Left cardiac atrium (tissue), 4 donors: ENCODE data around the gene ZNF747. TPM values are rescaled to one million over a fixed set of nuclear protein-coding genes. Genes with fewer than 3 reads are reported as not detected.
"Not testable (repeated sequence)": the region's sequence is repeated elsewhere in the genome, so short reads cannot be mapped to it uniquely, and the experiment has no call there.

Experiments used
- ATAC-seq, 2 donors: fragments of 200-7000 bp; cut with Tn5 transposase; one replicate each; pipeline ENCODE4 v1.9.1; 2020; ENCODE audit warnings: mild to moderate bottlenecking in 2 of 2, moderate library complexity in 2 of 2
- DNase-seq: peaks from one replicate; pipeline ENCODE4 v3.0.0-alpha.2; 2020
- intact Hi-C, 2 donors: fragments of 100-400 bp; cut with DNase I; formaldehyde crosslinking; loops; one replicate each; pipeline versions ENCODE4 v1.14.1 to v1.15.1; 2022 to 2023
- total RNA-seq, 2 donors: library from RNA; stranded (reverse); fragmentation: NEBNext Ultra II Directional; extraction: Animal tissue kit (Norgen Biotek cat#: 25700); gene quantifications; one replicate each; pipeline ENCODE4 v1.2.1, GENCODE V29; 2021
- donor health status: DM: no; HTN: yes; CAD: no.
- donor health status: DM: no; HTN: yes; CAD: no; lungs with severe emphysema.
- donor health status: DM: yes; HTN: yes; CAD: no.
- donor health status: Dilated cardiomyopathy.

The ZNF747 gene
- total RNA-seq, 2 donors from 2014 or later = 8.0 to 8.2 TPM

DNA sequence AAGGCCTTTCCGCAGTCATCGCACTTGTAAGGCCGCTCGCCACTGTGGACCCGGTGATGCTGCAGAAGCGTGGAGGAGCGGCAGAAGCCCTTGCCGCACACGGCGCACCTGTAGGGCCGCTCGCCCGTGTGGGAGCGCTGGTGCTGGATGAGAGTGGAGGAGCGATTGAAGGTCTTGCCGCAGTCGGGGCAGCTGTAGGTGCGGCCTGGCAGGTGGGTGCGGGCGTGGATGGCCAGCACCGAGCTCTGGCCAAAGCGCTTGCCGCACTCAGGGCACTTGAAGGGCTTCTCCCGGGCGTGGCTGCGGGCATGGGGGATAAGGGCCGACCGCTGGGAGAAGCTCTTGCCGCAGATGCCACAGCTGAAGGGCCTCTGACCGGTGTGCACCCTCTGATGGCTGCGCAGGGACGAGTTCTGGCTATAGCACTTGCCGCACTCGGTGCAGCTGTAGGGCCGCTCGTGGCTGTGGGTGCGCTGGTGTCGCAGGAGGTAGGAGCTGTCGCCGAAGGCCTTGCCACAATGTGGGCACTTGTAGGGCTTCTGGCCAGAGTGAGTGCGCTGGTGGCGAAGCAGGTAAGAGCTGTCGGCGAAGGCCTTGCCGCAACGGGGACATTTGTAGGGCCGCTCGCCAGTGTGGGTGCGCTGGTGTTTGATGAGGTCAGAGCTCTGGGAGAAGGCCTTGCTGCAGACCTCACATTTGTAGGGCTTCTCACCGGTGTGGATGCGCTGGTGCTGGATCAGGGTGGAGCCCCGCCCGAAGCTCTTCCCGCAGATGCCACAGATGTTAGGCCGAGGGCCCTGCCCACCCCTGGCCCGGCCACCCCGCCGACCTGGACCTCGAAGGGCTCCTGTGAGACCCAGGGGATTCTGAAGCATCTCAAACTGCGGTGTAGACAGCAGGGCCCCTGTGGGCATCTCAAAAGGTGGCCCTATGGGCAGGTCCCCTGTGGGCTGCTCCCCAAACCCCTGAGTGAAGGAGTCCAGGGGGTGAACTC is 9.8 kb downstream of the ZNF747 start:
- DNase-seq (no peak), ATAC-seq (no peak)

DNA sequence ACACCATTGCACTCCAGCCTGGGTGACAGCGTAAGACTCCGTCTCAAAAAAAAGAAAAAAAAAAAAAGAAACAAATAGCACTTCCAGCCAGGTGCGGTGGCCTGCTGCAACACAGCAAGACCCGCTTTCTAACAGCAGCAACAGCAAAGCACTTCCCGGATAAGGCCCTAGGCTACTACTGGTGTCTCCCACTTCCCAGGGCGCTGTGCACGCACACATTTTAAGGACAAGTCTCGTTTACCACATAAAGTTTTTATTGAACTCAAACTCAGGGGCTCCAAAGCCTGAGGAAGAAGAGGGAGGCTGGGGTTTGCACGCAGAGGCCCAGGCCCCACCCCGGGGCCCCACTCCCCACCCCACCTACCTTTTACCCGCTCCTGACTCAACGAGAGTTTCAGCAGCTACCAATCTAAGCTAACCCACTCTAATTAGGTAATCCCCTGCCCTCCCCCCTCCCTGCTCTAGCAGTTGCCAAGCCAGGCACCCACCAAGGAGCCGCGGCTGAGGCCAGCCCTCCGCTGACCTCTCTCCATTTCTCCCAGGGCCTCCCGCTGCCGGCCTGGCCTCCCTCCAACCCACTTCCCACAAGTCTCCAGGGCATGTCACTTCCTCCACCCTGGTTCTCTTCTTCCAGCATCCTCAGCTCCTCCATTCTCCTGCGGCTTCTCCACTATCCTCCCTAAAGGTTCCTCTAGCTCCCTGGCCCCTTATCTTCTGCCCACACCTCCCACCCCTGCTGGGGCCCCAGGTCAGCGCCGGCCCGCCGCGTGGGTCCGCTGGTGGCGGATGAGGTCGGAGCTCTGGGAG is 10.7 kb downstream of the ZNF747 start:
- intact Hi-C loops = no loop called here
- DNase-seq (peak; percentile 51), ATAC-seq (no peak)

More for the DNA sequence above, 9.8 kb downstream of the ZNF747 start:
- intact Hi-C loops = loop anchor here in 1 of 2 donors (5.0 kb wide), 2 partner anchors 47 to 78 kb away; partner anchors contain the start of genes SEPHS2 and ZNF688

DNA sequence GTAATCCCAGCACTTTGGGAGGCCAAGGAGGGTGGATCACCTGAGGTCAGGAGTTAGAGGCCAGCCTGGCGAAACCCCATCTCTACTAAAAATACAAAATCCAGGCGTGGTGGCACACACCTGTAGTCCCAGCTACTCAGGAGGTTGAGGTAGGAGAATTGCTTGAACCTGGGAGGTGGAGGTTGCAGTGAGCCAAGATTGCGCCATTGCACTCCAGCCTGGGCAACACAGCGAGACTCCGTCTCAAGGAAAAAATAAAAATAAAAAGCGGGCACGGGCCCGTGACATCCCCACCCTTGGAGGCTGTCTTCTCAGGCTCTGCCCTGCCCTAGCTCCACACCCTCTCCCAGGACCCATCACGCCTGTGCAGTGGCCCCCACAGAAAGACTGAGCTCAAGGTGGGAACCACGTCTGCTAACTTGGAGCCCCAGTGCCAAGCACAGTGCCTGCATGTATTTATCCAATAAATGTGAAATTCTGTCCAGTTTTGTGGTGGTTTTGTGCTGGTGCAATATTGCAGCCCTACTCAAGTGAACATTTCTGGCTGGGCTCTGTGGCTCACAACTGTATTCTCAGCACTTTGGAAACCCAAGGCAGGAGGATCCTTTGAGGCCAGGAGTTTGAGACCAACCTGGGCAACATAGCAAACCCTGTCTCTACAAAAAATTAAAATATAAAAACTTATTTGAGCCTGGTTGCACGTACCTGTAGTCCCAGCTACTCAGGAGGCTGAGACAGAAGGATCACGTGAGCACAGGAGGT is 11.8 kb downstream of the ZNF747 start:
- ATAC-seq, intact Hi-C loops, DNase-seq: not testable (repeated sequence)

DNA sequence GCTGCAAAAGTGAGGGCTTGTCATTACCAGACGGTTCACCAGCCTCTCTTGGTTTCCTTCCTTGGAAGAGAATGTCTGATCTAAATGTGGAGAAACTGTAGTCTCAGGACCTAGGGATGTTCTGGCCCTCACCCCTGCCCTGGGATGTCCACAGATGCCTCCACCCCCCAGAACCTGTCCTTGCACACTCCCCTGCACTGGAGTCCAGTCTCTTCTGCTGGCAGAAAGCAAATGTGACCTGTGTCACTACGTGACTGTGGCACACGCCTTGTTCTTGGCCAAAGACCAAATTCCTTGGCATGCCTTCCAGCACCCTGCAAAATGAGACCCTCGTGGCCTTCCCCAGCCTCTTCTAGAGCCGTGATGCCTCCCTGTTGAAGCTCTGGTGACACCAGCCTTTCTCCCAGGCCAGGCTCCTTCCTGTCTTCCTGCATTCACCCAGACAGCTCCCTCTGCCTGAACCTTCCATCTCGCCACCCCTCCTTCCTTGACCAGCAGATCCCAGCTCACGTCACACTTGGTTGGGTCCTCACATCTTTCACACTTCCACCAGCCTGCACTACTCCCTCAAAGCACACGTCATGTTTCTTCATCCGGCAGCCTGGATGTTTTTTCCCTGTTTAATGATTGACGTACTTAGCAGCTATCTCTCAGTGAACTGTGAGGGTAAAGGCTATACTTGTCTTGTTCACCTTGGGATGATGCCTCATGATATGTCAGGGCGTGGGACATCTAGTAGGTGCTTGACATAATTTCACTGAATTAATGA is 12.6 kb downstream of the ZNF747 start:
- intact Hi-C loops = no loop called here
- DNase-seq (no peak), ATAC-seq (no peak)

DNA sequence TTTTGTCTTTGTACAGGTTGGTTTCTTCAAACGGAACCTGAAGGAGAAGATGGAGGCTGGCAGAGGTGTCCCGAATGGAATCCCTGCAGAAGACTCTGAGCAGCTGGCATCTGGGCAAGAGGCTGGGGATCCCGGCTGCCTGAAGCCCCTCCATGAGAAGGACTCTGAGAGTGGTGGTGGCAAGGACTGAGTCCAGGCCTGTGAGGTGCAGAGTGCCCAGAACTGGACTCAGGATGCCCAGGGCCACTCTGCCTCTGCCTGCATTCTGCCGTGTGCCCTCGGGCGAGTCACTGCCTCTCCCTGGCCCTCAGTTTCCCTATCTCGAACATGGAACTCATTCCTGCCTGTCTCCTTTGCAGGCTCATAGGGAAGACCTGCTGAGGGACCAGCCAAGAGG is 13.2 kb downstream of the ZNF747 start:
- DNase-seq (no peak), ATAC-seq (no peak)
- intact Hi-C loops = no loop called here

DNA sequence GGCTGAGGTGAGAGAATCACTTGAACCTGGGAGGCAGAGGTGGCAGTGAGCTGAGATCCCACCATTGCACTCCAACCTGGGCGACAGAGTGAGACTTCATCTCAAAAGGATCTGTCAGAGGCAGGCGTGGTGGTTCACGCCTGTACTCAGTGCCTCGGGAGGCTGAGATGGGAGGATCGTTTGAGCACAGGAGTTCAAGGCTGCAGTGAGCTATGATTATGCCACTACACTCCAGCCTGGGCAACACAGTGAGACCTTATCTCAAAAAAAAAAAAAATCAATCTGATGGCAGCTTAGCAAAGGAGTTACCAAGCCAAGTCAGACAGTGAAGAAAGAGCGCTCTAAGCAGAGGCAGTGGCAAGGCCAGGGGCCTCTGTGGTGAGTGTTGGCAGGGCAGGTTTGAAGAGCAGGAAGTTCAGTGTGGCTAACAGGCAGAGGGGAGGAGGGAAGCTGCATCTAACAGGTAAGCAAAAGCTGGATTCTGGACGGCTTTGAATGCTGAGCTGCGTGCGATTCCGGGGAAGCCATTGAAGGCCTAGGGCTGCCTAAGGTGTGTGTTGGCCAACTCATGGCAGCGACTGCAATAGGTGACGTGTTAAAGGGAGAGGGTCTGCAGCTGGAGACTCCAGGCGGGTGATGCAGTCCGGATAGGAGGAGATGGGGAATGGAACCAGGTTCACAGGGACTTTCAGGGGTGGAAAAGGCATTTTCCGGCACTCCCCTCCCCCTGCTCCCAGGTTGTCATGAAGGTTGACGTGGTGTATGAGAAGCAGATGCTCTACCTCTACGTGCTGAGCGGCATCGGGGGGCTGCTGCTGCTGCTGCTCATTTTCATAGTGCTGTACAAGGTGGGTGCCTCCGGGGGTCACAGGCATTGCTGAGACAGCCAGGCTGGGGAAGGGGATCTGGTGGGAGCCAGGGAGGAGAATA is 15.3 kb downstream of the ZNF747 start:
- intact Hi-C loops = loop anchor here in 1 of 2 donors (10.0 kb wide), 1 partner anchor 55 kb away; no protein-coding TSS in a partner anchor
- DNase-seq (no peak), ATAC-seq (no peak)

DNA sequence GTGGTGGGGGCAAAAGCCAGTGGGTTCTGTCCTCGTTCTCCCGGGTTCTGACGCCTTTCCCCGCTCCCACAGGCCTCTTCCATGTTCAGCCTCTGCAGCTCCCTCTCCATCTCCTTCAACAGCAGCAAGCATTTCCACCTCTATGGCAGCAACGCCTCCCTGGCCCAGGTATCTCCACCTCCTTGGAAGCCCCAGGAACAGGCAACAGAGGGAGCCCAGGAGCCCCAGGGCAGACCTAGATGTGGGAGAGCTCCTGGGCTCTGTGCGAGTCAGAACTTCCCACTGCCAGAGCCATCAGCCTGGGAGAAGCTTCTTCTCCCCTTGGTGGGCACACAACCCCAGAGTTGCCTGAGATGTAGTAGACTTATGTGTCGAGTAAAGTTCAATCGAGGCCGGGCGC is 16.1 kb downstream of the ZNF747 start:
- ATAC-seq (no peak), DNase-seq (no peak)
- intact Hi-C loops = loop anchor here in 1 of 2 donors (10.0 kb wide), 1 partner anchor 54 kb away; no protein-coding TSS in a partner anchor

DNA sequence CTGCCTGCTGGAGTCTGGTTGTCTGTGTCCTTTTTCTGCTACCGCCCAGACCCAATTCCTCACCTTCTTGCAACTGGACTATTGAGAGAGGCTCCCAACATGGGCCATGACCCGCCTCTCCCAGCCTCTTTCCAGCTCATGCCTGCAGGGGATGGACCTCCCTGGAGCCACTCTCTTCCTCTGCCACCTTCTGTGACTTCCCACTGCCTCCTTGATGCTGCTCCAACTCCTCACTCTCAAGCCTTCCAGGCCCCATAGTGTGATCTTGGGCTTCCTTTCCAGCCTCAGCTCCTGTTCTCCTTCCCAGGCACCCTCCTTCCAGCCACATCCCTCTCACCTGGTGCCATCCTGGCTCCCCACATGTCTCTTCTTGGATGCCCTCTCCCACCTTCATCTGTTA is 19.4 kb downstream of the ZNF747 start:
- DNase-seq = no peak
- no peak for ATAC-seq
- intact Hi-C loops = loop anchor here in 1 of 2 donors (10.0 kb wide), 1 partner anchor 50 kb away; no protein-coding TSS in a partner anchor

DNA sequence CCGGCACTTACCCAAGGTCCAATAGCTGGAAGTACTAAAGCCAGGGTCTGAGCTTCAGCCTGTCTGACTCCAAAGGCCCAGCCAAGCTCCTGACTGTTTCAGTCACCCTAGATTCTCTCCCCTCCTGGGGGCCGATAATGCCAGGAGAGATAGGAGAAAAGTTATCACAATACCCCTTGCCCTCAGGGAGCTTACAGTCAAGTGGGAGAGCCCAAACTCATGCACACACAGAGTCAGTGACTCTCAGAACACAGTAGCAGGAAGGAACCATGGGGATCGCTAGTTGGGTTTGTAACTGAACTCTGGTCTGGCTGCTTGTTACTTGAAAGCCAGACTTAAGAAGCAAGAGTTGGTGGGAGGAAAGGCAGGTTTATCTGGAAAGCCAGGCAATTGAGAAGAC is 23.1 kb downstream of the ZNF747 start:
- intact Hi-C loops = loop anchor here in 1 of 2 donors (10.0 kb wide), 1 partner anchor 47 kb away; no protein-coding TSS in a partner anchor
- ATAC-seq (no peak), DNase-seq (no peak)

DNA sequence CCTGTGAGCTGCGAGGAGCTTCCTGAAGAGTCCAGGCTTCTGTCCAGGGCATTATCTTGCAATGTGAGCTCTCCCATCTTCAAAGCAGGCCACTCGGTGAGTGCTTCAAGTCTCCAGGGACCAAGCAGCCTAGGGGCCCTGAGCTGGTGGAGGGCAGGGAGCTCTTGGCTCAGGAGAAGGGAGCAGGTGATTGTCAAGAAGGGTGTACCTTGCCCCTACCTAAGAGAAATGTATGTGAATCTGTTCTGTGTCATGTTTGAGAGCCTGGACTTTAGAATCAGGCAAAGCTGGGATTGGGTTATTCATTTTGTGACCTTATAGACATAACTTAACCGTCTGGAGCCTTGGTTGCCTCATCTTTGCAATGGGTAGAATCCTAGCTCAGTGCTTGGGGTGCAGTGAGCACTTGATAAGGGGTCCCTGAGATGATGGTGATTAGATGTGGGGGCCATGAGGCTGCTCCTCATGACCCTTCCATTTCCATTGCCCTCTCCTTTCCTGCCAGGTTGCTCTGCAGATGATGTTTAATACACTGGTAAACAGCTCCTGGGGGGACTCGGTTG is 24.2 kb downstream of the ZNF747 start:
- no peak for DNase-seq
- no peak for ATAC-seq
- intact Hi-C loops = loop anchor here in 1 of 2 donors (10.0 kb wide), 1 partner anchor 46 kb away; no protein-coding TSS in a partner anchor

DNA sequence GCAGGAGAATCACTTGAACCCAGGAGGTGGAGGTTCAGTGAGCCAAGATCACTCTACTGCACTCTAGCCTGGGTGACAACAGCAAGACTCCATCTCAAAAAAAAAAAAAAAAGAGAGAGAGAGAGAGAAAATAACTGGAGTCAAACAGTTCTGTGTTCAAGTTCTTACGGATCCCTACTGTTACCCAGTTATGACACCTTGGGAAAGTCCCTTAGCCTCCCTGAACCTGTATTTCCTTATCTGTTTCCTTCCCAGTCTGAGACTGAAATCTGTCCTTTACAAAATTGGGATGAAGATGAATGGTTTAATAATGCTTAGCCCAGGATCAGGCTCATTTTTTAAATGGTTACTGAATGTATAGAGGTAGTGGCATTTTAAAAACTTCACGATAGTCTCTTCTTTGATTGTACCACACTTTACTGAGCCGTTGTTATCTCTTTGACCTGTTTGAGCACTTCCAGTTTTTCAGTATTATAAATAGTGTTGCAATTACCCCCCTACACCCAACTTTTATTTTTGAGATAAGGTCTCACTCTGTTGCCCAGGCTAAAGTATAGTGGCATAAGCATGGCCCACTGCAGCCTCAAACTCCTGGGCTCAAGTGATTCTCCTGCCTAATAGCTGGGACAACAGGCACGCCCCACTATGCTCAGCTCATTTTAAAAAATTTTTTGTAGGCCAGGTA is 25.4 kb downstream of the ZNF747 start:
- ATAC-seq = no peak
- no peak for DNase-seq
- intact Hi-C loops = no loop called here

DNA sequence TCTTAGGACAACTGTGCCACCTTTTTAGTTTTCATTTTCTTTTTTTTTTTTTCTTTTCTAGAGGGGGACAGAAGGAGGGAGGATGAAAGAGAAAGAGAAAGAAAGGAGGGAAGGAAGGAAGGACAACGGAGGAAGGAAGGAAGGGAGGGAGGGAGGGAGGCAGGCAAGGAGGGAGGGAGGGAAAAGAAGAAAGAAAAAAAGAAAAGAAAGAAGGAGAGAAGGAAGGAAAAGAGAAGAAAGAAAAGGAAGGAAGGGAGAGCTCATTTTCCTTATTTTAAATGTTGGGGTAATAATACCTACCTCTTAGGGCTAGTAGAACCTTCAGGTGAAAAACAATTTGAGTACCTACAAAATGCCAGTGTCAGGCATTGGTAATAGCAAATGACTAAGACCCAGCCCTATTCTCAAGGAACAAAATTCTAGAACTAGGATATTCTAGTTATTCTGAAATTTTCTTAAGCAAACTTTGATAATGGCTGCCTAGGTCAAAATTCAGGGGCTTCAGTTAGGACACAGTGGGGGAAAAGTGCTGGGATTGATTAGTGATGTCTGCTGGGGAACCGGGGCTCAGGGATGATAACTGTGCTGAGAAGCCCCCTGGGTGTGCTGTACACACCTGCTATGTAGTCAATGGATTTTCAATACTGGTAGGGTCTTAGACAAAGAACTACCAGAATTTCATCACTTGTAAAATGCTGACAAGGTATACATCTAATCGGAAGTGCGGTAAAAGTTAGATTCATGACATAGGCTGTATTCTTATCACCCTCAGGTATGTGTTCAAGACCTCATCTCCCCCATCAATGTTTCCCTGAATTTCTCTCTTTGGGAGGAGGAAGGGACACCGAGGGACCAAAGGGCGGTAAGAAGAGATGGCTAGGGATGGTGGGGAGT is 31.0 kb downstream of the ZNF747 start:
- ATAC-seq (no peak), DNase-seq (no peak)
- intact Hi-C loops = no loop called here

DNA sequence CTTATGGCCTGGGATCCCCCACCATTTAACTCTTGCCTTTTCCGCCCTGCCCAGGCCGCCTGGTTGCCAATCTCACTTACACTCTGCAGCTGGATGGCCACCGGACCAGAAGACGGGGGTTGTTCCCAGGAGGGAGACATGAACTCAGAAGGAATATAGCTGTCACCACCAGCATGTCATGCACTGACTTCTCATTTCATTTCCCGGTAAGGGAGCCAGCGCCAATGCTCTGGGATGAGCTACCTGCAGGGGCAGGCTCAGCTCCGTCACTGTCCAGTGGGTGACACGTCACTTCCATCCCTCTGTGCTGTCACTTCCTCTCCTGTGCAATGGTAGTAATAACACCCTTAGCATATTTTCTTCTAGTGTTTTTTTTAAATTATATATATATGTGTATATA is 35.4 kb downstream of the ZNF747 start:
- intact Hi-C loops = no loop called here
- no peak for DNase-seq
- peak in 1 of 2 donors; percentile 63 for ATAC-seq

DNA sequence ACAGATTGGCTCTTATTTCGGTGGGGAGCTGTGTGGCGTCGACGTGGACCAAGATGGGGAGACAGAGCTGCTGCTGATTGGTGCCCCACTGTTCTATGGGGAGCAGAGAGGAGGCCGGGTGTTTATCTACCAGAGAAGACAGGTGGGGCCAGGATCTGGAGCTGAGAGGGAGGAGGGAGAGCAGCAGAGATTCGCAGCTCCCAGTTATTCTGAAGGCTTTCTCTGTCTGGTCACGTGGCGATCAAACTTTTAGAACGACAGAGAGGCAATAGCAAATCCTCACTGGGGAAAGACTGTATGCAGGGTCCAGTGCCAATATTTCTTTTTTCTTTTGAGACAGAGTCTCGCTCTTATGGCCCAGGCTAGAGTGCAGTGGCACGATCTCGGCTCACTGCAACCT is 39.9 kb downstream of the ZNF747 start:
- DNase-seq (no peak), ATAC-seq (no peak)
- intact Hi-C loops = no loop called here

DNA sequence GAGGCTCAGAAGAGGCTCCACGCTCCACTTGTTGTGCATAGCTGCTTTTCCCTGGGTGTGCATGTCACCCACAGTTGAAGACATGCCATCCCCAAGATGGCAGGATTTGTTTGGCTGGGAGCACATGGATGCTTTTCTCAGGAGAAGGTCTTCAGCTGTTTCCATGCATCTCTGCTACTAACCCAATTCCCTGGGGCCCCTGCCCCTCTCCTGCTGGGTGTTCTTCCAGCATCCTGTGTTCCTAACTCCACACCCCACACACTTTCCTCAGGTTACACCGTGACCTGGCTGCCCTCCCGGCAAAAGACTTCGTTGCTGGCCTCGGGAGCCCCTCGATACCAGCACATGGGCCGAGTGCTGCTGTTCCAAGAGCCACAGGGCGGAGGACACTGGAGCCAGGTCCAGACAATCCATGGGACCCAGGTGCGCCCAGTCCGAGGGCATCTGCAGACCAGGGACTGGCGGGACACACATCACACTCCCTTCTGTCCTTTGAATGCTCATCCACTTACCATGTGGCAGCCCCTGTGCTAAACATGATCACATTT is 40.6 kb downstream of the ZNF747 start:
- intact Hi-C loops = no loop called here
- DNase-seq (no peak), ATAC-seq (no peak)
